Common myeloid progenitor, CD34-positive (primary cell): ENCODE measurements around the gene GALC.

Experiments
- CTCF ChIA-PET: fragments of 350-600 bp; sonication (Branson Sonifier 250); formaldehyde crosslinking; loops from one replicate; lab custom pipeline; 2021; ENCODE audit warnings: antibody characterized with exemption; lab: Charles Lee
- POLR2A ChIA-PET: fragments of 350-600 bp; sonication (Branson Sonifier 250); formaldehyde crosslinking; loops from one replicate; lab custom pipeline; 2021; ENCODE audit warnings: antibody characterized with exemption; lab: Charles Lee
- DNase-seq, 3 donors: peaks; one replicate each; pipeline versions ENCODE4 v3.0.0 to v3.0.0-alpha.2; 2013
- H3K27ac ChIP-seq, 2 experiments: 1 replicate in 1 of 2; 2 replicates in 1 of 2; pipeline ENCODE4 v1.7.0; 2013; ENCODE audit warnings: inconsistent platforms in 2 of 2, low read length in 2 of 2, mild to moderate bottlenecking in 2 of 2, low read depth in 1 of 2, moderate library complexity in 1 of 2; ENCODE audit not compliant: severe bottlenecking in 2 of 2, insufficient read depth in 1 of 2, poor library complexity in 1 of 2
- H3K27me3 ChIP-seq, 5 experiments: replicated peaks in 2 of 5; 1 replicate in 3 of 5; 2 replicates in 2 of 5; pipeline versions ENCODE4 v1.6.1 to v1.7.0; 2013; ENCODE audit warnings: low read length in 4 of 5, mild to moderate bottlenecking in 2 of 5, moderate library complexity in 2 of 5, inconsistent platforms in 1 of 5; ENCODE audit not compliant: insufficient read depth in 5 of 5, control insufficient read depth in 4 of 5
- H3K36me3 ChIP-seq, 4 experiments: 1 replicate in 2 of 4; 2 replicates in 2 of 4; pipeline versions ENCODE4 v1.6.1 to v1.7.0; 2013; ENCODE audit warnings: low read length in 3 of 4, control low read depth in 1 of 4, mild to moderate bottlenecking in 1 of 4; ENCODE audit not compliant: control insufficient read depth in 4 of 4, insufficient read depth in 4 of 4
- H3K4me1 ChIP-seq, 4 experiments: 1 replicate in 3 of 4; 2 replicates in 1 of 4; pipeline versions ENCODE4 v1.6.1 to v1.7.1; 2013; ENCODE audit warnings: low read length in 3 of 4, mild to moderate bottlenecking in 3 of 4, control low read depth in 1 of 4, inconsistent platforms in 1 of 4, moderate library complexity in 1 of 4; ENCODE audit not compliant: control insufficient read depth in 4 of 4, insufficient read depth in 4 of 4; ENCODE audit errors: control extremely low read depth in 1 of 4
- H3K4me3 ChIP-seq, 7 experiments: 1 replicate in 4 of 7; 2 replicates in 3 of 7; pipeline versions ENCODE4 v1.5.1 to v1.7.0; 2013; ENCODE audit warnings: mild to moderate bottlenecking in 7 of 7, low read length in 6 of 7, moderate library complexity in 6 of 7, inconsistent platforms in 2 of 7, low read depth in 2 of 7, control low read depth in 1 of 7; ENCODE audit not compliant: insufficient read depth in 4 of 7, control insufficient read depth in 1 of 7; ENCODE audit errors: extremely low read depth in 1 of 7
- H3K9me3 ChIP-seq, 5 experiments: 1 replicate in 4 of 5; 2 replicates in 1 of 5; pipeline versions ENCODE4 v1.6.1 to v1.7.1; 2013; ENCODE audit warnings: low read length in 4 of 5, mild to moderate bottlenecking in 2 of 5, inconsistent platforms in 1 of 5, low read depth in 1 of 5, moderate library complexity in 1 of 5; ENCODE audit not compliant: control insufficient read depth in 4 of 5, insufficient read depth in 2 of 5; ENCODE audit errors: control extremely low read depth in 1 of 5
- WGBS: methylation state at CpG from one replicate; pipeline ENCODE4 v1.1.5; 2013; ENCODE audit not compliant: insufficient coverage; 5-methylcytosine and 5-hydroxymethylcytosine counted together

The GALC gene

DNA sequence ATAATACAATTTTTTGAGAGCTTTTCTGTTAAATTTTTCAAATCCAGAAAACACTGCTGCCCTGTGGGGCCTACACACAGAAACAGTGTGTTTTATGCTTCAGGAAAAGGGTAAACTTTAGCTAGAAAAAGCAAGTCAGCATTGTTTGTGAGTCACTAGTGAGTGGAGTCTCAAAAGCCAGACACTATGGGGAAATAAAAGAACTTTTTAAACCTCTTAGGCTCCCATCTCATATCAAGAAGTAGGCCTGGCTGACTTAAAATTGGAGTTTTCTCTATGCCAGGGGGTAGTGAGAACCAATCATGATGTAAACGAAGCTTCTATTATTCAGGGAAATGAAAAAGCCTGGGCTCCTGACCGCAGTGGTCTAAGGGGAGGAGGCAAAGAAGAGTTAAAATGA lies 24.6 kb upstream of the GALC start:
- no peak overlapping the region for H3K4me3 ChIP-seq
- ChIA-PET CTCF (interaction anchor here (0.6 to 2.7 kb wide), 8 partner anchors 13 to 363 kb away, joined by 3 to 11 read pairs (median 3); no protein-coding TSS in a partner anchor), POLR2A (no interaction called here)

DNA sequence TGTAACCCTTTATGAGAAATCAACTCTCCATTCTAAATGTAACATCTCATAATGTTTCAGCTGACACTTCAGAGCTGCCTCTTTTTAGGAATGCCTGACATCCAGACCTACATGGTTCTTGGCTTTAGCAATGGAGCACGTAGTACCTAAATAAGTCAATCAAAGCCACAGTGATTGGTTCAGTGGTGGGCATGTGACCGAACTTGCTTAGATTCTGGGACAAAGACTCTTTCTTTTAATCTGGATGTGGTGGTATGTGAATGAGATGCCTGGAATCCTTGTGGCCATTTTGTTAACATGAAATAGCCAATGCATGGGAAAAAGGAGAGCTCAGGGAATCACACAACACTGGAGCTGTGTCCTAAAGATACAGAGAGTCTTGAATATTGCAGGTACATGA lies 23.8 kb upstream of the GALC start:
- DNase-seq: no peak
- no peaks in the 10 kb centered on the region for H3K4me1 ChIP-seq
- no peak overlapping the region for H3K4me3 ChIP-seq
- peaks cover 0 to 2% (median 0%) of the 10 kb centered on the region in 5 experiments for H3K9me3 ChIP-seq
- no peaks in the 10 kb centered on the region for H3K27me3 ChIP-seq
- CTCF ChIA-PET: interaction anchor here (1.2 to 3.5 kb wide), 6 partner anchors 13 to 364 kb away, joined by 3 to 20 read pairs (median 4); no protein-coding TSS in a partner anchor
- 100% methylated on average over 2 of the region's 2 CpGs for WGBS
- H3K36me3 ChIP-seq: no peaks in the 10 kb centered on the region
- POLR2A ChIA-PET: no interaction called here
- no peak overlapping the region for H3K27ac ChIP-seq

More for the DNA sequence above, 24.6 kb upstream of the GALC start:
- peaks cover 0 to 2% (median 0%) of the 10 kb centered on the region in 5 experiments for H3K9me3 ChIP-seq
- no peak overlapping the region for H3K27ac ChIP-seq
- H3K27me3 ChIP-seq: no peaks in the 10 kb centered on the region
- WGBS: 100% methylated on average over 2 of the region's 2 CpGs
- H3K4me1 ChIP-seq: no peaks in the 10 kb centered on the region
- no peaks in the 10 kb centered on the region for H3K36me3 ChIP-seq
- no peak for DNase-seq

DNA sequence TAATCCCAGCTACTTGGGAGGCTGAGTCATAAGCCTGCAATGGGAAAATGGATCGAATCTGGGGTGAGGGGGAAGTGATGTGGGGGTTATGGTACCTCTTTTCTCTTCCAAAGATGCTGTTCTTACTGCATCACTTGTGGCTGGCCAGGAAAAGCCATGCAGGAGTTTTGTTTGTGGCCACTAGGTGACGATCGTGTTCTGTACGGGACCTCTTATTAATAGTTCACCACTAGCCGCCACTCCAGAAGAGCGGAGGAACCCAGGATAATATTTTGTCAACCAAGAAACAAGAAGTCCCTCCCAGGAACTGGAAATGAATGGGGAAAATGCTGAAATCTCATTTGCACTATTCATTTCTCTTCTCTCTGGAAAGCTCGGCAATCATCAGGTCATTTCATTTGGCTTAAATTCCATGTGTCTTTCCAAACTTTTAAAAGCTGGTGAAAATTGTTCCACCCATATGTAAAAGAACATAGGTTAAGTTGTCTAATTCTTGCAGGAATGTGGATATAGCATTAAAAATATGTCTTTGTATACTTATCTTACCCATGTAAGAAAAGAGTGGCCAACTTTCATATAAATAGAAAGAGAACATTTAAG lies 20.9 kb upstream of the GALC start:
- H3K27me3 ChIP-seq: no peaks in the 10 kb centered on the region
- POLR2A ChIA-PET: no interaction called here
- peaks cover 0 to 3% (median 0%) of the 10 kb centered on the region in 4 experiments for H3K4me1 ChIP-seq
- CTCF ChIA-PET: interaction anchor here (0.8 to 3.5 kb wide), 15 partner anchors 8 to 538 kb away, joined by 3 to 20 read pairs (median 5); partner anchors contain the start of genes GALC and GPR65
- H3K4me3 ChIP-seq: peak overlapping the region in 1 of 7 experiments; percentile 17
- H3K27ac ChIP-seq: no peak overlapping the region
- peak; percentile 70 to 85 (median 81) for DNase-seq
- no peaks in the 10 kb centered on the region for H3K36me3 ChIP-seq
- 0% methylated on average over 4 of the region's 7 CpGs for WGBS
- peaks cover 0 to 2% (median 0%) of the 10 kb centered on the region in 5 experiments for H3K9me3 ChIP-seq

DNA sequence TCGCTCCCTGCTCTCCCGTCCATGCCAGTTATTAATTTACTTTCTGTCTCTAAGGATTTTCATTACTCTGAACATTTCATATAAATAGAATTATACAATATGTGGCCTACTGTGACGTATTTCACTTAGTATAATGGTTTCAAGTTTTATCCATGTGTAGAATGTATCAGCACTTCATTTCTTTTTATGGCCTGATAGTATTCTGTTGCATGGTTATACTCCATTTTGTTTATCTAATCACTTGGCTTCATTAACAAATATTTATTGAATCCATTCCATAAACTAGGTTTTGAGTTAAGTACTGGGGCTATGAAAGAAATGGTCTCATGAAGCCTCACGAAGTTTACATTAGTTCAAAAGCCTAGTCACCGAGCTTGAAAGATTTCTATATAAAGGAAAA lies 19.5 kb upstream of the GALC start:
- no peaks in the 10 kb centered on the region for H3K36me3 ChIP-seq
- H3K27ac ChIP-seq: no peak overlapping the region
- H3K27me3 ChIP-seq: no peaks in the 10 kb centered on the region
- ChIA-PET CTCF (interaction anchor here (1.0 to 1.5 kb wide), 4 partner anchors 67 to 177 kb away, joined by 3 to 5 read pairs (median 4); no protein-coding TSS in a partner anchor), POLR2A (interaction anchor here (0.6 kb wide), 1 partner anchor 144 kb away, joined by 4 read pairs; no protein-coding TSS in a partner anchor)
- peaks cover 0 to 2% (median 0%) of the 10 kb centered on the region in 5 experiments for H3K9me3 ChIP-seq
- peaks cover 0 to 10% (median 2%) of the 10 kb centered on the region in 4 experiments for H3K4me1 ChIP-seq
- no CpG with 5 or more reads among the region's 5 CpGs for WGBS
- no peak overlapping the region for H3K4me3 ChIP-seq
- DNase-seq: no peak

DNA sequence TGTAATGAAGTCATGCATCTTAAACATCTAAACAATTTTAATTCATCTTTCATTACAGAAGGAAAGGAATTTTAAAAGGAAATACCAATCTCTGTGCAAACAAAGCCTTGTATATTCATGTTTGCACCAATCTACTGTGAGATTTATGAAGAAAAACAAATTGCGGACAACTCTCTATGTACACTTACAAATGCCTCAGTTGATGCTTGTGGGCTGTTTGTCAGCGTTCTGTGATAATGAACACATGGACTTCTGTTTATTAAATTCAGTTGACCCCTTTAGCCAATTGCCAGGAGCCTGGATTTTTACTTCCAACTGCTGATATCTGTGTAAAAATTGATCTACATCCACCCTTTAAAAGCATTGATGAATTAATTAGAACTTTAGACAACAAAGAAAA lies 17.3 kb upstream of the GALC start:
- Histone ChIP-seq H3K36me3 (no peaks in the 10 kb centered on the region), H3K4me3 (no peak overlapping the region), H3K27me3 (no peaks in the 10 kb centered on the region), H3K27ac (no peak overlapping the region), H3K4me1 (peaks cover 1 to 30% (median 10%) of the 10 kb centered on the region in 4 experiments), H3K9me3 (no peaks in the 10 kb centered on the region)
- 100% methylated on average over 2 of the region's 2 CpGs for WGBS
- ChIA-PET POLR2A (no interaction called here), CTCF (no interaction called here)
- DNase-seq: no peak

DNA sequence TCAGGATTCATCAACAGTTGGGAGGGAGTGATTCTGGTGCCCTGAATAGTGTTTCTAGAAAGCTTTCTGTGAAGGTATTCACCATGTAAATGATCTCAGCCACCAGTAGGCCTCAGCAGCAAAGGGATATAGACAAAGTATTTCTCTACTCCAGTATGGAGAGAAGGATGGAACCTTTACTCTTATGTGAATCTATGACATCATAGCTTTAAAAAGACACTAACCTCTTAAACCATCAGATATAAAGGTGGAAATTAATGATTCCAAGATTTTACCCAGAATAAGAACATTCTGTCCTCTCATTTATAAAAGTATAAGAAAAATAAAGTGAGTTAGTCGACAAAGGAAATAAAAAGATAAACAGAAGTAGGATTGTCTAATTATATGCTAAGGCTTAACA lies 16.5 kb upstream of the GALC start:
- H3K4me1 ChIP-seq: peaks cover 3 to 38% (median 15%) of the 10 kb centered on the region in 4 experiments
- POLR2A ChIA-PET: no interaction called here
- H3K27ac ChIP-seq: no peak overlapping the region
- WGBS: no CpG with 5 or more reads among the region's 1 CpG
- H3K9me3 ChIP-seq: no peaks in the 10 kb centered on the region
- H3K36me3 ChIP-seq: no peaks in the 10 kb centered on the region
- H3K4me3 ChIP-seq: no peak overlapping the region
- CTCF ChIA-PET: interaction anchor here (0.5 kb wide), 1 partner anchor 430 kb away, joined by 3 read pairs; no protein-coding TSS in a partner anchor
- DNase-seq: no peak
- H3K27me3 ChIP-seq: no peaks in the 10 kb centered on the region

DNA sequence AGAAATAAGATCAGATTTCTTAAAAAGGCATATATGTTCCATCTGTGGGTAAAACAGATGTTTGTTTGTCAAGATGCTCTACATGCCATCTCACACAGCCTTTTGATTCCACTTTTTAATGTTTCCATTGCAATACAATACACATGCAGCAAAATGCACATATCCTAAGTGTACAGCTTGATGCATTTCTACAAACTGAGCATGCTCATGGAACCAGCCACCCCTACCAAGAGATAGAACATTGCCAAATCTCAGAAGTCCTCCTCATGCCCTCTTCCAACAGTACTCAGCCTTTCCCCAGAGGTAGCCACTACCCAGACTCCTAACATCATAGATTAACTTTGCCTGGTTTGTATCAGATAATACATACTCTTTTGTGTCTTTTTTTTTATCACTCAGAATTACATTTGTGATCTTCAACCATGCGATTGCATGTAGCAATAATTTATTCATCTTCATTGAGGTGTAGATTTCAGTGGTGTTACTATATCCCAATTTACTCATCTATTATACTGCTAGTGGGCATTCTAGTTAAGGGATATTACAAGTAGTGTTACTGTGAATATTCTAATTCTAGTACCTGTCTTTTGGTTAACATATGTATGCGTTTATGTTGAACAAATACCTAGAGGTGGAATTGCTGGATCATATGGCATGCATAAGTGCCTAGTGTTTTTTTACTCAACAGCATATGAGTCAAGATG lies 15.2 kb upstream of the GALC start:
- Histone ChIP-seq H3K27me3 (no peaks in the 10 kb centered on the region), H3K9me3 (no peaks in the 10 kb centered on the region), H3K4me3 (no peak overlapping the region), H3K27ac (no peak overlapping the region), H3K4me1 (peaks cover 3 to 49% (median 18%) of the 10 kb centered on the region in 4 experiments), H3K36me3 (no peaks in the 10 kb centered on the region)
- CTCF ChIA-PET: no interaction called here
- no peak for DNase-seq
- WGBS: no CpG with 5 or more reads among the region's 2 CpGs
- POLR2A ChIA-PET: no interaction called here
